ENCODE results near the gene NID2. TPM values are rescaled to one million over a fixed set of nuclear protein-coding genes. Genes with fewer than 3 reads are reported as not detected.
A peak's percentile ranks its signal among the peaks of the same experiment; 100 is the strongest.

The NID2 gene
- total RNA-seq, 1 experiment from 2014 or later, result 3.1 TPM

- Histone ChIP-seq H3K36me3 (ENCODE audit: low read depth, low read length) (no peaks in the 10 kb centered on the region), H3K4me2 (ENCODE audit: low read length) (peak overlapping the region; percentile 26; the same call in 1 of the 2 replicates), H3K79me2 (ENCODE audit: low read length) (no peaks in the 10 kb centered on the region), H3K27ac (ENCODE audit: low read length) (no peak overlapping the region), H3K4me1 (ENCODE audit: insufficient read depth, low read length) (peaks cover 13% of the 10 kb centered on the region), H3K27me3 (ENCODE audit: low read length) (no peaks in the 10 kb centered on the region), H3K9me2 (replicated peaks; ENCODE audit: low read length) (no peaks in the 10 kb centered on the region), H2AFZ (ENCODE audit: low read length) (no peak overlapping the region), H3K4me3 (ENCODE audit: low read length) (no peak overlapping the region), H3K9ac (ENCODE audit: low read length) (no peak overlapping the region), H3F3A (ENCODE audit: low read length, unreplicated experiment) (no peaks in the 10 kb centered on the region), H3K9me3 (ENCODE audit: low read length) (no peaks in the 10 kb centered on the region), H4K20me1 (ENCODE audit: low read length) (no peaks in the 10 kb centered on the region)
- peak; percentile 46 for DNase-seq
- peak; percentile 79 for ATAC-seq
- intact Hi-C loops (cut with micrococcal nuclease), result no loop called here
- BruUV-seq (replicated peaks), result no TSS peak
- TF ChIP-seq EZH2phosphoT487 (IDR thresholded peaks at IDR 0.05; ENCODE audit: borderline replicate concordance, low read length), result no peak
- no peak for TF ChIP-seq EZH2 (IDR thresholded peaks at IDR 0.05; ENCODE audit: low read length, unreplicated experiment)
- no peak for TF ChIP-seq CTCF (conservative IDR thresholded peaks at IDR 0.05; ENCODE audit: low read depth, low read length)
- ChIA-PET CTCF (no interaction called here), POLR2A (ENCODE audit: unreplicated experiment) (no interaction called here)
These were observed 13.7 kb downstream of the NID2 start for GRCh38 chr14:52055167-52055566.

- Histone ChIP-seq H3K4me3 (ENCODE audit: low read length) (no peak overlapping the region), H3K9me3 (ENCODE audit: low read length) (no peaks in the 10 kb centered on the region), H3F3A (ENCODE audit: low read length, unreplicated experiment) (no peaks in the 10 kb centered on the region), H3K27me3 (ENCODE audit: low read length) (no peaks in the 10 kb centered on the region), H3K9ac (ENCODE audit: low read length) (no peak overlapping the region), H3K9me2 (replicated peaks; ENCODE audit: low read length) (no peaks in the 10 kb centered on the region), H3K4me2 (ENCODE audit: low read length) (peak overlapping the region; percentile 26; the same call in 1 of the 2 replicates), H3K27ac (ENCODE audit: low read length) (no peak overlapping the region), H3K79me2 (ENCODE audit: low read length) (no peaks in the 10 kb centered on the region), H4K20me1 (ENCODE audit: low read length) (no peaks in the 10 kb centered on the region), H3K36me3 (ENCODE audit: low read depth, low read length) (no peaks in the 10 kb centered on the region), H3K4me1 (ENCODE audit: insufficient read depth, low read length) (peaks cover 13% of the 10 kb centered on the region), H2AFZ (ENCODE audit: low read length) (no peak overlapping the region)
- ATAC-seq, result no peak
- TF ChIP-seq EZH2phosphoT487 (IDR thresholded peaks at IDR 0.05; ENCODE audit: borderline replicate concordance, low read length) (no peak), EZH2 (IDR thresholded peaks at IDR 0.05; ENCODE audit: low read length, unreplicated experiment) (no peak), CTCF (conservative IDR thresholded peaks at IDR 0.05; ENCODE audit: low read depth, low read length) (no peak)
- BruUV-seq (replicated peaks), result no TSS peak
- ChIA-PET POLR2A (ENCODE audit: unreplicated experiment) (no interaction called here), CTCF (no interaction called here)
- intact Hi-C loops (cut with micrococcal nuclease), result no loop called here
- DNase-seq, result no peak
These were observed 14.2 kb downstream of the NID2 start for GRCh38 chr14:52054678-52055077.

- H2AFZ ChIP-seq (ENCODE audit: low read length), result no peak overlapping the region
- no peaks in the 10 kb centered on the region for H3K79me2 ChIP-seq (ENCODE audit: low read length)
- no peak for TF ChIP-seq CTCF (conservative IDR thresholded peaks at IDR 0.05; ENCODE audit: low read depth, low read length)
- TF ChIP-seq EZH2 (IDR thresholded peaks at IDR 0.05; ENCODE audit: low read length, unreplicated experiment), result no peak
- no peak for TF ChIP-seq EZH2phosphoT487 (IDR thresholded peaks at IDR 0.05; ENCODE audit: borderline replicate concordance, low read length)
- H3K4me1 ChIP-seq (ENCODE audit: insufficient read depth, low read length), result peaks cover 18% of the 10 kb centered on the region
- BruUV-seq (replicated peaks), result no TSS peak
- ChIA-PET CTCF (no interaction called here), POLR2A (ENCODE audit: unreplicated experiment) (no interaction called here)
- H3K27me3 ChIP-seq (ENCODE audit: low read length), result no peaks in the 10 kb centered on the region
- H3K4me2 ChIP-seq (ENCODE audit: low read length), result no peak overlapping the region
- H3K9ac ChIP-seq (ENCODE audit: low read length), result no peak overlapping the region
- H3F3A ChIP-seq (ENCODE audit: low read length, unreplicated experiment), result no peaks in the 10 kb centered on the region
- no peak for ATAC-seq
- H4K20me1 ChIP-seq (ENCODE audit: low read length), result no peaks in the 10 kb centered on the region
- no peaks in the 10 kb centered on the region for H3K9me3 ChIP-seq (ENCODE audit: low read length)
- DNase-seq, result no peak
- H3K9me2 ChIP-seq (replicated peaks; ENCODE audit: low read length), result no peaks in the 10 kb centered on the region
- no peak overlapping the region for H3K27ac ChIP-seq (ENCODE audit: low read length)
- H3K36me3 ChIP-seq (ENCODE audit: low read depth, low read length), result no peaks in the 10 kb centered on the region
- H3K4me3 ChIP-seq (ENCODE audit: low read length), result no peak overlapping the region
- intact Hi-C loops (cut with micrococcal nuclease), result no loop called here
These were observed 15.8 kb downstream of the NID2 start for GRCh38 chr14:52053044-52053443.

Measured in PC-3 (cell line).